ENCODE results near the gene TOMM70. TPM values are rescaled to one million over a fixed set of nuclear protein-coding genes. Genes with fewer than 3 reads are reported as not detected.
"Not testable (repeated sequence)": the region's sequence is repeated elsewhere in the genome, so short reads cannot be mapped to it uniquely, and the experiment has no call there.

TOMM70 gene
- total RNA-seq, 5 donors from 2014 or later (not counting 1 experiment from before 2014, with no cell fraction given): 23.5 to 33.9 (median 33.6) TPM

- H3K27ac ChIP-seq (ENCODE audit: low read length): no peak overlapping the region
- peaks cover 2% of the 10 kb centered on the region for H3K9me3 ChIP-seq
- no peaks in the 10 kb centered on the region for H3K36me3 ChIP-seq (ENCODE audit: control insufficient read depth in 2 of 2, extremely low read depth in 1 of 2, insufficient read depth in 1 of 2, low read length in 1 of 2)
- Mint-ChIP-seq H3K36me3 (peaks cover 11% of the 10 kb centered on the region), H3K9me3 (peaks cover 0 to 4% (median 2%) of the 10 kb centered on the region in 3 donors), H3K4me1 (peaks cover 7 to 25% (median 22%) of the 10 kb centered on the region in 3 donors), H3K27ac (no peak overlapping the region), H3K4me3 (no peak overlapping the region), H3K27me3 (no peaks in the 10 kb centered on the region)
- CTCF ChIA-PET: interaction anchor here in 1 of 2 donors (0.9 kb wide), 1 partner anchor 23 kb away, joined by 3 read pairs; no protein-coding TSS in a partner anchor
- no peak overlapping the region for H3K4me3 ChIP-seq (ENCODE audit: control insufficient read depth in 1 of 2, extremely low read depth in 1 of 2, low read length in 1 of 2)
- H3K4me1 ChIP-seq (ENCODE audit: control insufficient read depth in 1 of 2, extremely low read depth in 1 of 2, insufficient read depth in 2 of 2, low read length in 2 of 2): peaks cover 3 to 18% of the 10 kb centered on the region in 2 experiments
- POLR2A ChIA-PET: no interaction called here
- no peaks in the 10 kb centered on the region for H3K27me3 ChIP-seq (replicated peaks in 1 of 2; ENCODE audit: control insufficient read depth in 2 of 2, extremely low read depth in 1 of 2, insufficient read depth in 2 of 2, low read length in 1 of 2)
- DNase-seq: no peak
- no peak for ATAC-seq (replicated peaks in 1 of 4)
- 100% methylated on average over 2 of the region's 4 CpGs for WGBS (ENCODE audit: insufficient coverage)
These were observed 69.2 kb downstream of the TOMM70 start for GRCh38 chr3:100331660-100332059.

DNA sequence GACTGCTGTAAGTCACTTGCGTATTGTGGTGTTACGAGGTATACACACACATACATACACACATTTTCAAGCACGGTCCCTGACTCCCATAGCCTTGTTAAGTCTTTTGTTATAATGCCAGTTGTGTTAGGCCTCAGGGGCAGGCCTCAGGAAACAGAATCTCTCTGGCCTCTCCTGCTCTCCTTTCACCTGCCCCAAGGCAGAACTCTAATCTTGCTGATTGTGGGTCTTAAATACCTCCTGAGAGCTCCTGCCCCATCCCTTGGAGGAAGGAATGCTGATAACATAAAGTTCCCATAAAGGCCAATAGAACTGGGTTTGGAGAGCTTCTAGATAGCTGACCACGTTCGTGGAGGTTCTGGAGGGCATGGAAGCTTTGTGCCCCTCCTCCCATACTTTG lies 70.2 kb downstream of the TOMM70 start:
- no peak for DNase-seq
- Histone ChIP-seq H3K27me3 (replicated peaks in 1 of 2; ENCODE audit: control insufficient read depth in 2 of 2, extremely low read depth in 1 of 2, insufficient read depth in 2 of 2, low read length in 1 of 2) (no peaks in the 10 kb centered on the region), H3K4me1 (ENCODE audit: control insufficient read depth in 1 of 2, extremely low read depth in 1 of 2, insufficient read depth in 2 of 2, low read length in 2 of 2) (peaks cover 3 to 17% of the 10 kb centered on the region in 2 experiments), H3K4me3 (ENCODE audit: control insufficient read depth in 1 of 2, extremely low read depth in 1 of 2, low read length in 1 of 2) (no peak overlapping the region), H3K9me3 (peaks cover 2% of the 10 kb centered on the region), H3K36me3 (ENCODE audit: control insufficient read depth in 2 of 2, extremely low read depth in 1 of 2, insufficient read depth in 1 of 2, low read length in 1 of 2) (no peaks in the 10 kb centered on the region), H3K27ac (ENCODE audit: low read length) (no peak overlapping the region)
- ChIA-PET CTCF (interaction anchor here (0.6 to 0.9 kb wide), 2 partner anchors 9 to 24 kb away, joined by 3 read pairs; no protein-coding TSS in a partner anchor), POLR2A (interaction anchor here in 1 of 2 donors (0.5 to 0.7 kb wide), 2 partner anchors 47 to 68 kb away, joined by 3 to 10 read pairs; no protein-coding TSS in a partner anchor)
- no CpG with 5 or more reads among the region's 5 CpGs for WGBS (ENCODE audit: insufficient coverage)
- ATAC-seq (replicated peaks in 1 of 4): no peak
- H3K27ac Mint-ChIP-seq: no peak overlapping the region
- no peaks in the 10 kb centered on the region for H3K27me3 Mint-ChIP-seq
- no peak overlapping the region for H3K4me3 Mint-ChIP-seq
- peaks cover 7 to 18% (median 17%) of the 10 kb centered on the region in 3 donors for H3K4me1 Mint-ChIP-seq
- peaks cover 15% of the 10 kb centered on the region for H3K36me3 Mint-ChIP-seq
- peaks cover 0 to 4% (median 2%) of the 10 kb centered on the region in 3 donors for H3K9me3 Mint-ChIP-seq

DNA sequence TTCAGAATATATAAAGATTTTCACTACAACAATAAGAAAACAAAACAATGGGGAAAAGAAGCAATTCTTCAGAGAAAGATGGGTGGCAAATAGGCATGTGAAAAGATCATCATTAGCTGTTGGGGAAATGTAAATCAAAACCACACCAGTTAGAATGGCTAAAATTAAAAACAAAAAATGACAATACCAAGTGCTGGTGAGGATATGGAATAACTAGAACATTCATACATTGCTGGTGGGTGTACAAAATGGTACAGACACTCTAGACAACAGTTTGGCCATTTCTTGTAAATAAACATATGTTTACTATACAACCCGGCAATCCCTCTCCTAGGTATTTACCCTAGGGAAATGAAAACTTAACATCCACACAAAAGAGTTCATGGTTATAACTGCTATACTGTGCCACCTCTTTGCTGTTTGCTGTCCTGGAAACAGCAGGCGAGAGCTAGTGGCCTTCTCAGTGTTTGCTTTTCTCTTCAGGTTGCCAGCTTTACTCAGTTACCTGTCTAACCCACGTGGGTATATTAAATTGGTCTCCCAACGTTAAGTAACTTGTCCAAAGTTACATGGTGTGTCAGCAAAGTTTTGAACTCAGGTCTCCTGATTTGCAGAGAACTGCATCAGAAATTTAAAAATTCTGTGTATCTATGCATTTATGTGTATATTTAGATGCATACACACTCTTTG lies 70.9 kb downstream of the TOMM70 start:
- no peak overlapping the region for H3K4me3 ChIP-seq (ENCODE audit: control insufficient read depth in 1 of 2, extremely low read depth in 1 of 2, low read length in 1 of 2)
- H3K27me3 ChIP-seq (replicated peaks in 1 of 2; ENCODE audit: control insufficient read depth in 2 of 2, extremely low read depth in 1 of 2, insufficient read depth in 2 of 2, low read length in 1 of 2): no peaks in the 10 kb centered on the region
- peaks cover 2% of the 10 kb centered on the region for H3K9me3 ChIP-seq
- no peak for DNase-seq
- Mint-ChIP-seq H3K9me3 (peaks cover 0 to 4% (median 2%) of the 10 kb centered on the region in 3 donors), H3K4me3 (no peak overlapping the region), H3K27ac (no peak overlapping the region), H3K36me3 (peaks cover 18% of the 10 kb centered on the region), H3K27me3 (no peaks in the 10 kb centered on the region), H3K4me1 (peaks cover under 1 to 11% (median 10%) of the 10 kb centered on the region in 3 donors)
- ChIA-PET POLR2A (no interaction called here), CTCF (interaction anchor here (0.5 to 0.7 kb wide), 3 partner anchors 10 to 68 kb away, joined by 3 to 6 read pairs (median 3); no protein-coding TSS in a partner anchor)
- no peaks in the 10 kb centered on the region for H3K36me3 ChIP-seq (ENCODE audit: control insufficient read depth in 2 of 2, extremely low read depth in 1 of 2, insufficient read depth in 1 of 2, low read length in 1 of 2)
- H3K27ac ChIP-seq (ENCODE audit: low read length): no peak overlapping the region
- ATAC-seq (replicated peaks in 1 of 4): no peak
- WGBS (ENCODE audit: insufficient coverage): 93% methylated on average over 3 of the region's 4 CpGs
- H3K4me1 ChIP-seq (ENCODE audit: control insufficient read depth in 1 of 2, extremely low read depth in 1 of 2, insufficient read depth in 2 of 2, low read length in 2 of 2): peaks cover 3 to 10% of the 10 kb centered on the region in 2 experiments

GRCh38 chr3:100327377-100327776 lies 73.5 kb downstream of the TOMM70 start:
- 100% methylated on average over 1 of the region's 5 CpGs for WGBS (ENCODE audit: insufficient coverage)
- POLR2A ChIA-PET: interaction anchor here (0.6 kb wide), 2 partner anchors 35 to 67 kb away, joined by 3 read pairs; partner anchors contain the start of gene TBC1D23 (in 1 of the 2)
- DNase-seq; H3K4me1 Mint-ChIP-seq; H3K36me3 ChIP-seq (ENCODE audit: control insufficient read depth in 2 of 2, extremely low read depth in 1 of 2, insufficient read depth in 1 of 2, low read length in 1 of 2); H3K27ac Mint-ChIP-seq; H3K4me1 ChIP-seq (ENCODE audit: control insufficient read depth in 1 of 2, extremely low read depth in 1 of 2, insufficient read depth in 2 of 2, low read length in 2 of 2); ATAC-seq (replicated peaks in 1 of 4); H3K4me3 ChIP-seq (ENCODE audit: control insufficient read depth in 1 of 2, extremely low read depth in 1 of 2, low read length in 1 of 2); H3K9me3 ChIP-seq; H3K9me3 Mint-ChIP-seq; H3K4me3 Mint-ChIP-seq; H3K27ac ChIP-seq (ENCODE audit: low read length); CTCF ChIA-PET; H3K27me3 ChIP-seq (replicated peaks in 1 of 2; ENCODE audit: control insufficient read depth in 2 of 2, extremely low read depth in 1 of 2, insufficient read depth in 2 of 2, low read length in 1 of 2); H3K27me3 Mint-ChIP-seq: not testable (repeated sequence)
- peaks cover 23% of the 10 kb centered on the region for H3K36me3 Mint-ChIP-seq

- no peaks in the 10 kb centered on the region for H3K4me1 Mint-ChIP-seq
- CTCF ChIA-PET: interaction anchor here in 1 of 2 donors (1.0 kb wide), 1 partner anchor 9 kb away, joined by 3 read pairs; no protein-coding TSS in a partner anchor
- peaks cover 0 to 4% (median 2%) of the 10 kb centered on the region in 3 donors for H3K9me3 Mint-ChIP-seq
- POLR2A ChIA-PET: no interaction called here
- Histone ChIP-seq H3K4me3 (ENCODE audit: control insufficient read depth in 1 of 2, extremely low read depth in 1 of 2, low read length in 1 of 2) (no peak overlapping the region), H3K4me1 (ENCODE audit: control insufficient read depth in 1 of 2, extremely low read depth in 1 of 2, insufficient read depth in 2 of 2, low read length in 2 of 2) (no peaks in the 10 kb centered on the region), H3K9me3 (peaks cover 2% of the 10 kb centered on the region), H3K27me3 (replicated peaks in 1 of 2; ENCODE audit: control insufficient read depth in 2 of 2, extremely low read depth in 1 of 2, insufficient read depth in 2 of 2, low read length in 1 of 2) (no peaks in the 10 kb centered on the region), H3K27ac (ENCODE audit: low read length) (no peak overlapping the region), H3K36me3 (ENCODE audit: control insufficient read depth in 2 of 2, extremely low read depth in 1 of 2, insufficient read depth in 1 of 2, low read length in 1 of 2) (peaks cover 0 to 14% of the 10 kb centered on the region in 2 donors)
- ATAC-seq (replicated peaks in 1 of 4) (no peak), DNase-seq (no peak)
- no peaks in the 10 kb centered on the region for H3K27me3 Mint-ChIP-seq
- no peak overlapping the region for H3K27ac Mint-ChIP-seq
- no peak overlapping the region for H3K4me3 Mint-ChIP-seq
- H3K36me3 Mint-ChIP-seq: peaks cover 23% of the 10 kb centered on the region
These were observed 75.1 kb downstream of the TOMM70 start for GRCh38 chr3:100325827-100326226.

DNA sequence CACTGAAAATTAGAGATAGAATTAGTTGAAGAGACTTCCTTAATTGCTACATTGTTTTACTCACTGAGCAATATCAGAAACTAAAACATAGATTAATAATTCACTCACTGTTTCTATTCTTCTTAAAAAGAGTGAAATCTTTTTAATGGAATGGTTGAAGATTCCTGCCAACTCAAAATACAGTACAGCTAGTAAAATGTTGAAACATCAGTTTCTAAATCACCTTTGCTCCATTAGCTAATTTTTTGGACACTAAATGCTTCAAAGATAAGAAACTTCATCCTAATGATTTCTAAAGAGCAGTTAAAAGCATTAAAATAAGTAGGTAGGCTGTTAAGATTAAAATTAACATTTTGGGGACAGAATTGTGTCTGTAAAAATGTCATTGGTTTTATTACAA lies 76.8 kb downstream of the TOMM70 start:
- ChIA-PET POLR2A (no interaction called here), CTCF (no interaction called here)
- H3K27me3 ChIP-seq (replicated peaks in 1 of 2; ENCODE audit: control insufficient read depth in 2 of 2, extremely low read depth in 1 of 2, insufficient read depth in 2 of 2, low read length in 1 of 2): no peaks in the 10 kb centered on the region
- peaks cover 0 to 22% of the 10 kb centered on the region in 2 donors for H3K36me3 ChIP-seq (ENCODE audit: control insufficient read depth in 2 of 2, extremely low read depth in 1 of 2, insufficient read depth in 1 of 2, low read length in 1 of 2)
- H3K27ac Mint-ChIP-seq: no peak overlapping the region
- no peak overlapping the region for H3K27ac ChIP-seq (ENCODE audit: low read length)
- H3K36me3 Mint-ChIP-seq: peaks cover 30% of the 10 kb centered on the region
- no peaks in the 10 kb centered on the region for H3K27me3 Mint-ChIP-seq
- peaks cover 0 to 4% (median 2%) of the 10 kb centered on the region in 3 donors for H3K9me3 Mint-ChIP-seq
- ATAC-seq (replicated peaks in 1 of 4) (no peak), DNase-seq (no peak)
- H3K4me1 ChIP-seq (ENCODE audit: control insufficient read depth in 1 of 2, extremely low read depth in 1 of 2, insufficient read depth in 2 of 2, low read length in 2 of 2): no peaks in the 10 kb centered on the region
- H3K4me1 Mint-ChIP-seq: no peaks in the 10 kb centered on the region
- H3K9me3 ChIP-seq: peaks cover 2% of the 10 kb centered on the region
- no peak overlapping the region for H3K4me3 ChIP-seq (ENCODE audit: control insufficient read depth in 1 of 2, extremely low read depth in 1 of 2, low read length in 1 of 2)
- no peak overlapping the region for H3K4me3 Mint-ChIP-seq

Data from T-cell (primary cell).